GM18861 (cell line): ENCODE measurements around the gene COL4A6.

Experiments used
- ATAC-seq: cut with Tn5 transposase; IDR thresholded peaks from one replicate; pipeline ENCODE4 v1.9.1; 2021; ENCODE audit not compliant: unreplicated experiment

The COL4A6 gene

GRCh38 chrX:108219949-108220601 lies 218.1 kb downstream of the COL4A6 start:
- ATAC-seq: no peak

GRCh38 chrX:108217876-108218275 lies 220.3 kb downstream of the COL4A6 start:
- ATAC-seq: no peak

- no peak for ATAC-seq
Measured at GRCh38 chrX:108216919-108217571, 221.2 kb downstream of the COL4A6 start.

- ATAC-seq: no peak
Measured at GRCh38 chrX:108216405-108216804, 221.8 kb downstream of the COL4A6 start.

GRCh38 chrX:108211301-108211700 lies 226.9 kb downstream of the COL4A6 start:
- no peak for ATAC-seq

- no peak for ATAC-seq
Measured at GRCh38 chrX:108209006-108209554, 229.1 kb downstream of the COL4A6 start.

- ATAC-seq: no peak
Measured at GRCh38 chrX:108203540-108203939, 234.7 kb downstream of the COL4A6 start.

- ATAC-seq: peak; percentile 63
Measured at GRCh38 chrX:108199691-108200090, 238.5 kb downstream of the COL4A6 start.

GRCh38 chrX:108199041-108199440 lies 239.2 kb downstream of the COL4A6 start:
- no peak for ATAC-seq

- ATAC-seq: no peak
Measured at GRCh38 chrX:108198420-108198819, 239.8 kb downstream of the COL4A6 start.

- no peak for ATAC-seq
Measured at GRCh38 chrX:108186811-108187210, 251.4 kb downstream of the COL4A6 start.

- no peak for ATAC-seq
Measured at GRCh38 chrX:108178143-108178498, 260.1 kb downstream of the COL4A6 start.

- ATAC-seq: no peak
Measured at GRCh38 chrX:108177351-108178142, 260.7 kb downstream of the COL4A6 start.

- no peak for ATAC-seq
Measured at GRCh38 chrX:108173874-108174273, 264.3 kb downstream of the COL4A6 start.

- no peak for ATAC-seq
Measured at GRCh38 chrX:108171671-108172070, 266.6 kb downstream of the COL4A6 start.

GRCh38 chrX:108169768-108170167 lies 268.5 kb downstream of the COL4A6 start:
- ATAC-seq: no peak

GRCh38 chrX:108168961-108169740 lies 269.1 kb downstream of the COL4A6 start:
- no peak for ATAC-seq

- ATAC-seq: no peak
Measured at GRCh38 chrX:108167211-108167872, 270.9 kb downstream of the COL4A6 start.

GRCh38 chrX:108165383-108166111 lies 272.7 kb downstream of the COL4A6 start:
- no peak for ATAC-seq
